C4-2B (cell line): Measurements from ENCODE around the gene TNFRSF1B.

Source experiments
- H3K27ac ChIP-seq: fragments of 450-650 bp; 2 replicates; pipeline ENCODE4 v1.5.1; 2017
- CTCF ChIP-seq: fragments of 450-650 bp; conservative IDR thresholded peaks from 2 replicates; pipeline ENCODE4 v1.5.1; 2017; ENCODE audit warnings: mild to moderate bottlenecking
- ZFX ChIP-seq: fragments of 450-650 bp; IDR thresholded peaks from 2 replicates; pipeline ENCODE4 v1.6.1; 2017

TNFRSF1B gene

GRCh38 chr1:12251442-12251841, 84.7 kb downstream of the TNFRSF1B start:
- TF ChIP-seq CTCF (no peak), ZFX (no peak)
- no peak overlapping the region for H3K27ac ChIP-seq

DNA sequence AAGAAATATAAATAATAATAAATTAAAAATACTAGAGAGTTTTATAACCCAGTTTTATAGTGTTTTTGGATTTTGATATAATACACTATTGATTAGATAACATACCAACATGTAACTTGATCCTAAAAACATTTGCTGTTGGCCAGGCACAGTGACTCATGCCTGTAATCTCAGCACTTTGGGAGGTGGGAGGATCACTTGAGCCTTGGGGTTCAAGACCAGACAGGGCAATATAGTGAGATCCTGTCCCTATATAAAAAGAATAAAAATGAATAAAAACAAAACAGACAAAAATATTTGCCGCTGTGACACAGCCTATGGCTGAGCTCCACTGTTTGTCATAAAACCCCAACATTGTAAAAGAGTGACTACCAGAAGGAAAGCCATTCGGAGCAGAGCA, 89.1 kb downstream of the TNFRSF1B start:
- TF ChIP-seq ZFX (no peak), CTCF (no peak)
- no peak overlapping the region for H3K27ac ChIP-seq

DNA sequence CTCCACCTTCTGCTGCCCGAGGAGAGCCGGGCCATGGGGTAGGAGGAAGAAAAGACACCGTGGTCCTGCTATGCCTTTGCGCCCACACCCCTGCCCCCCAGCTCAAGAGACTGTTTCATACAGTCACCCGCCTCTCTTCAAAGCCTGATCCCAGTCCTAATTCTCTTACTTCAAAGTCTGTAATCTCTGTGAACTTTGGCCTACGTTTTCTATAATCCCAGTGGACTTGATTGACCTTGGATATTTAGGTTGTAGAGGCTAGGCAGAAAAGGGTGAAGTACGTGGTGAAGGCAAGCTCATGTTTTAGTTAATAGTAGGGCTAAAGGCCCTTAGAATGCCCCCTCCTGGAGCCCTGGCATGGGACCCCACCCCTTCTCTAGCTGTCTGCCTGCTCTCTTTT, 91.5 kb downstream of the TNFRSF1B start:
- H3K27ac ChIP-seq: no peak overlapping the region
- TF ChIP-seq ZFX (no peak), CTCF (no peak)
